Measurements from ENCODE around the gene TDRD7.
A peak's percentile ranks its signal among the peaks of the same experiment; 100 is the strongest.

Gene TDRD7

GRCh38 chr9:97387504-97387886, 24.4 kb upstream of the TDRD7 start:
- DNase-seq = no peak

GRCh38 chr9:97387936-97388684, 23.8 kb upstream of the TDRD7 start:
- no peak for DNase-seq

- peak; percentile 16 to 17 for DNase-seq
Observed at GRCh38 chr9:97388721-97389238, 23.1 kb upstream of the TDRD7 start.

GRCh38 chr9:97389249-97389648, 22.6 kb upstream of the TDRD7 start:
- no peak for DNase-seq

GRCh38 chr9:97390791-97391406, 21.0 kb upstream of the TDRD7 start:
- DNase-seq = no peak

- no peak for DNase-seq
Observed at GRCh38 chr9:97394881-97395280, 17.0 kb upstream of the TDRD7 start.

GRCh38 chr9:97395745-97396144, 16.2 kb upstream of the TDRD7 start:
- DNase-seq = no peak

GRCh38 chr9:97396256-97396655, 15.6 kb upstream of the TDRD7 start:
- no peak for DNase-seq

- peak; percentile 22 to 23 for DNase-seq
Observed at GRCh38 chr9:97397220-97397619, 14.7 kb upstream of the TDRD7 start.

GRCh38 chr9:97398999-97399758, 12.7 kb upstream of the TDRD7 start:
- peak; percentile 70 to 73 for DNase-seq

- no peak for DNase-seq
Observed at GRCh38 chr9:97403746-97404316, 8.1 kb upstream of the TDRD7 start.

- DNase-seq = no peak
Observed at GRCh38 chr9:97405551-97405950, 6.3 kb upstream of the TDRD7 start.

- no peak for DNase-seq
Observed at GRCh38 chr9:97406620-97407177, 5.2 kb upstream of the TDRD7 start.

- DNase-seq = no peak
Observed at GRCh38 chr9:97408562-97408961, 3.3 kb upstream of the TDRD7 start.

- no peak for DNase-seq
Observed at GRCh38 chr9:97411440-97411788, 482 bp upstream of the TDRD7 start.

- no peak for DNase-seq
Observed at GRCh38 chr9:97412626-97413385, 910 bp downstream of the TDRD7 start.

- no peak for DNase-seq
Observed at GRCh38 chr9:97413462-97413861, 1.6 kb downstream of the TDRD7 start.

GRCh38 chr9:97415146-97415545, 3.2 kb downstream of the TDRD7 start:
- DNase-seq = no peak

- no peak for DNase-seq
Observed at GRCh38 chr9:97418880-97419279, 7.0 kb downstream of the TDRD7 start.

GRCh38 chr9:97419309-97419867, 7.5 kb downstream of the TDRD7 start:
- no peak for DNase-seq

- no peak for DNase-seq
Observed at GRCh38 chr9:97425336-97425972, 13.6 kb downstream of the TDRD7 start.

- DNase-seq = no peak
Observed at GRCh38 chr9:97425973-97426336, 14.1 kb downstream of the TDRD7 start.

Measured in stimulated activated CD4-positive, alpha-beta T cell treated with anti-CD3 and anti-CD28 coated beads, Interleukin-2, amount 100 ng/mL, for 48 hours (primary cell).